Coronary artery (tissue), 2 donors: ENCODE measurements around the gene NPAS3.

Experiments
- DNase-seq: peaks from one replicate; pipeline ENCODE4 v3.0.0-alpha.2; 2017; ENCODE audit warnings: low spot score
- H3K27ac ChIP-seq, 2 donors: fragments of 200-600 bp; sonication (generic); one replicate each; pipeline ENCODE4 v1.5.1; 2016 to 2019
- H3K4me3 ChIP-seq: fragments of 200-600 bp; sonication (generic); 2 replicates; pipeline ENCODE4 v1.5.1; 2016; ENCODE audit warnings: mild to moderate bottlenecking, moderate library complexity
- CTCF ChIP-seq: fragments of 200-600 bp; sonication (generic); IDR thresholded peaks from one replicate; pipeline ENCODE4 v1.5.1; 2019; ENCODE audit warnings: antibody characterized with exemption

NPAS3 gene

GRCh38 chr14:33455654-33456345 is 517.1 kb downstream of the NPAS3 start:
- Histone ChIP-seq H3K4me3 (no peak overlapping the region), H3K27ac (no peak overlapping the region)
- TF ChIP-seq CTCF, result no peak
- no peak for DNase-seq

DNA sequence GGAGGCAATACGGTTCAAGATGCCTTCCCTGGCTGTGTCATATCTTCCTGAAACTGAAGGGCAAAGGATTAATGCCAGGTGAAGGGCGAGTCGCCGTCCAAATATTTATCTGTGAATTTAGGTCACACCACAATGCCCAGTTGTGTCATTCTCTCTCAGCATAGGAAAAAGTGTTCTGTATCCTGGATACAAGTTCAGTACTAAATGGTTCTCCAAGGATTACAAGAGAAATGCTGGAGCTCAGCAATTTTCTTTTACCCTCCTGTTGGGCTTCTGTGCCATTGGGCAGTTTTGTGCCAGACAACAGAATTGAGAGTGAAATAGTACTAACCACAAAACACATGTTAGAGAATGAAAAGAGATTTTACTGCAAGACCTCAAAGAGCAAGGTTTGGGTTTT is 518.3 kb downstream of the NPAS3 start:
- no peak for DNase-seq
- Histone ChIP-seq H3K27ac (no peak overlapping the region), H3K4me3 (no peak overlapping the region)
- TF ChIP-seq CTCF, result no peak

DNA sequence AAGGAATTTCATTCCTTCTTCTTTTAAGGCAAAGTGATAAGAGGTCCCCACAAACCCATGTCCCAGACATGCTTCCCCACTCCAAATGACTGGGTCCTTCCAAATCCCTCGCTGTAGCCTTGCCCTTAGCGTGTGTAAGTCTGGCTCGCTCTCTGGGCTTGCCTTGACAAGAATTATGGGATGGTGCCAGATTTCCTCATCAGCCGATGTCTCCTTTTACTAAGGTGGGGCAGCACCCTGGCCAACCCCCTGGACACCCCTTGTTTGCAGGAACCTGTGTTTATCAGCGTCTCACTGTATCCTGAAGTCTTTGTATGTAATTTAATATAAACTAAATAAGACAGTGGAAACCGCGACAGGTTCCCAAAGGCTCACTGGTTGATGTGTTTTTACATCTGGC is 518.9 kb downstream of the NPAS3 start:
- TF ChIP-seq CTCF, result no peak
- Histone ChIP-seq H3K4me3 (no peak overlapping the region), H3K27ac (no peak overlapping the region)
- DNase-seq, result no peak

GRCh38 chr14:33460164-33460563 is 521.5 kb downstream of the NPAS3 start:
- H3K4me3 ChIP-seq, result no peak overlapping the region
- DNase-seq, result no peak
- no peak overlapping the region for H3K27ac ChIP-seq
- no peak for TF ChIP-seq CTCF

- no peak for TF ChIP-seq CTCF
- no peak overlapping the region for H3K27ac ChIP-seq
- no peak for DNase-seq
- no peak overlapping the region for H3K4me3 ChIP-seq
These were observed 522.4 kb downstream of the NPAS3 start for GRCh38 chr14:33461036-33461435.

DNA sequence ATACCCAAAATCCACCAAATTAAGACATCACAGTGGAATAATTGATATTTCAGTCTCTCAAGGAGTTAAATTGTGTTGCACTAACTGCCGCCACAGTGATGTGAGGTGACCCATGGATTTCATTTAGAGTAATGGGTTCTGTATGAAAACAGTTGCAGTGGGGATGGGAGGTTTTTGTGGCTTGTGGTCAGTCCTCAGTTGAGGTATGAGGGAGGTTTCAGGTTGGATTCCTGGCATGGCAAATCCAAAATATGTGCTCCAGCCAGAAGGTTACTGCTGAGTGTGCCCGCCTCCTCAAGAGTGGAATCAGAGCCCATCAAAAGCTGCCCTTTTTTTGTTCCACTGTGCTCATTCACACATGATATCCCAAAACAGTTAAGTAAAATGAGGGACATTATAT is 525.1 kb downstream of the NPAS3 start:
- Histone ChIP-seq H3K4me3 (no peak overlapping the region), H3K27ac (no peak overlapping the region)
- no peak for TF ChIP-seq CTCF

GRCh38 chr14:33464254-33464962 is 525.7 kb downstream of the NPAS3 start:
- Histone ChIP-seq H3K27ac (no peak overlapping the region), H3K4me3 (no peak overlapping the region)
- DNase-seq, result no peak
- no peak for TF ChIP-seq CTCF

More for the DNA sequence above, 525.1 kb downstream of the NPAS3 start:
- no peak for DNase-seq
